ENCODE data around the gene MATN4.

The MATN4 gene

GRCh38 chr20:45247865-45248264, 60.2 kb downstream of the MATN4 start:
- TF ChIP-seq ZNF274 (IDR thresholded peaks at IDR 0.05; ENCODE audit: low read depth, low read length): no peak
- no peak overlapping the region for H3K4me3 ChIP-seq (ENCODE audit: low read length)

GRCh38 chr20:45246109-45246508, 62.0 kb downstream of the MATN4 start:
- no peak overlapping the region for H3K4me3 ChIP-seq (ENCODE audit: low read length)
- no peak for TF ChIP-seq ZNF274 (IDR thresholded peaks at IDR 0.05; ENCODE audit: low read depth, low read length)
